Anterior cingulate cortex (tissue), 58 donors: ENCODE data around the gene CYTL1.
A peak's percentile ranks its signal among the peaks of the same experiment; 100 is the strongest.
"Not testable (repeated sequence)": the region's sequence is repeated elsewhere in the genome, so short reads cannot be mapped to it uniquely, and the experiment has no call there.

Source experiments
- DNase-seq, 58 donors: peaks; one replicate each; lab custom pipeline; 2025; lab: John Stamatoyannopoulos, UW

Gene CYTL1

GRCh38 chr4:5004496-5004895, 14.8 kb downstream of the CYTL1 start:
- DNase-seq = no peak

GRCh38 chr4:5003918-5004317, 15.3 kb downstream of the CYTL1 start:
- DNase-seq = no peak

- DNase-seq = no peak
Measured at GRCh38 chr4:5003372-5003857, 15.8 kb downstream of the CYTL1 start.

GRCh38 chr4:5001641-5002040, 17.6 kb downstream of the CYTL1 start:
- not testable (repeated sequence) for DNase-seq

- not testable (repeated sequence) for DNase-seq
Measured at GRCh38 chr4:4996935-4997334, 22.3 kb downstream of the CYTL1 start.

- DNase-seq = no peak
Measured at GRCh38 chr4:4995908-4996265, 23.4 kb downstream of the CYTL1 start.

- peak in 39 of 58 donors; percentile 3 to 64 (median 23) for DNase-seq
Measured at GRCh38 chr4:4995103-4995907, 24.0 kb downstream of the CYTL1 start.

GRCh38 chr4:4994312-4995097, 24.8 kb downstream of the CYTL1 start:
- DNase-seq = no peak

GRCh38 chr4:4992833-4993232, 26.4 kb downstream of the CYTL1 start:
- DNase-seq = no peak

GRCh38 chr4:4991541-4992099, 27.6 kb downstream of the CYTL1 start:
- no peak for DNase-seq

GRCh38 chr4:4990857-4991540, 28.3 kb downstream of the CYTL1 start:
- DNase-seq = peak in 13 of 58 donors; percentile 6 to 71 (median 20)

GRCh38 chr4:4990329-4990728, 28.9 kb downstream of the CYTL1 start:
- DNase-seq = no peak

GRCh38 chr4:4989083-4989622, 30.1 kb downstream of the CYTL1 start:
- no peak for DNase-seq

GRCh38 chr4:4987656-4988055, 31.6 kb downstream of the CYTL1 start:
- DNase-seq = no peak

GRCh38 chr4:4986841-4987240, 32.4 kb downstream of the CYTL1 start:
- no peak for DNase-seq

- peak in 1 of 58 donors; percentile 3 for DNase-seq
Measured at GRCh38 chr4:4985844-4986243, 33.4 kb downstream of the CYTL1 start.

GRCh38 chr4:4985036-4985435, 34.2 kb downstream of the CYTL1 start:
- DNase-seq = no peak

GRCh38 chr4:4984186-4984585, 35.1 kb downstream of the CYTL1 start:
- no peak for DNase-seq

- no peak for DNase-seq
Measured at GRCh38 chr4:4981827-4982226, 37.4 kb downstream of the CYTL1 start.

- no peak for DNase-seq
Measured at GRCh38 chr4:4981427-4981826, 37.8 kb downstream of the CYTL1 start.
